GM21576 (cell line): Measurements from ENCODE around the gene ANXA3.

ENCODE experiments used
- ATAC-seq: cut with Tn5 transposase; IDR thresholded peaks from one replicate; pipeline ENCODE4 v1.9.1; 2021; ENCODE audit warnings: mild to moderate bottlenecking, moderate library complexity; ENCODE audit not compliant: unreplicated experiment

The ANXA3 gene

GRCh38 chr4:78608684-78609083 is 57.1 kb downstream of the ANXA3 start:
- no peak for ATAC-seq

- no peak for ATAC-seq
Observed at GRCh38 chr4:78609580-78609979, 58.0 kb downstream of the ANXA3 start.

- no peak for ATAC-seq
Observed at GRCh38 chr4:78610546-78611214, 59.1 kb downstream of the ANXA3 start.

GRCh38 chr4:78611215-78611558 is 59.6 kb downstream of the ANXA3 start:
- no peak for ATAC-seq

GRCh38 chr4:78612398-78613178 is 61.0 kb downstream of the ANXA3 start:
- ATAC-seq: peak; percentile 36

- ATAC-seq: peak; percentile 67
Observed at GRCh38 chr4:78613522-78614321, 62.2 kb downstream of the ANXA3 start.

GRCh38 chr4:78616046-78616498 is 64.5 kb downstream of the ANXA3 start:
- no peak for ATAC-seq

- no peak for ATAC-seq
Observed at GRCh38 chr4:78618436-78618835, 66.9 kb downstream of the ANXA3 start.

- ATAC-seq: no peak
Observed at GRCh38 chr4:78621395-78621794, 69.8 kb downstream of the ANXA3 start.

GRCh38 chr4:78622253-78622979 is 70.8 kb downstream of the ANXA3 start:
- no peak for ATAC-seq

- ATAC-seq: no peak
Observed at GRCh38 chr4:78624048-78624447, 72.5 kb downstream of the ANXA3 start.

GRCh38 chr4:78625073-78625472 is 73.5 kb downstream of the ANXA3 start:
- ATAC-seq: no peak

GRCh38 chr4:78627046-78627965 is 75.7 kb downstream of the ANXA3 start:
- ATAC-seq: no peak

- ATAC-seq: no peak
Observed at GRCh38 chr4:78627966-78628678, 76.6 kb downstream of the ANXA3 start.

- ATAC-seq: no peak
Observed at GRCh38 chr4:78629991-78630541, 78.5 kb downstream of the ANXA3 start.

GRCh38 chr4:78630615-78631014 is 79.0 kb downstream of the ANXA3 start:
- no peak for ATAC-seq

- no peak for ATAC-seq
Observed at GRCh38 chr4:78634011-78634664, 82.6 kb downstream of the ANXA3 start.
